ENCODE results near the gene PCYT2. TPM values are rescaled to one million over a fixed set of nuclear protein-coding genes. Genes with fewer than 3 reads are reported as not detected.

PCYT2 gene
- total and polyA plus RNA-seq, 9 of the 15 experiments (the other 6 are each of a cell fraction or from before 2014, with no cell fraction given), result 0.92 to 134 (median 82.5) TPM

DNA sequence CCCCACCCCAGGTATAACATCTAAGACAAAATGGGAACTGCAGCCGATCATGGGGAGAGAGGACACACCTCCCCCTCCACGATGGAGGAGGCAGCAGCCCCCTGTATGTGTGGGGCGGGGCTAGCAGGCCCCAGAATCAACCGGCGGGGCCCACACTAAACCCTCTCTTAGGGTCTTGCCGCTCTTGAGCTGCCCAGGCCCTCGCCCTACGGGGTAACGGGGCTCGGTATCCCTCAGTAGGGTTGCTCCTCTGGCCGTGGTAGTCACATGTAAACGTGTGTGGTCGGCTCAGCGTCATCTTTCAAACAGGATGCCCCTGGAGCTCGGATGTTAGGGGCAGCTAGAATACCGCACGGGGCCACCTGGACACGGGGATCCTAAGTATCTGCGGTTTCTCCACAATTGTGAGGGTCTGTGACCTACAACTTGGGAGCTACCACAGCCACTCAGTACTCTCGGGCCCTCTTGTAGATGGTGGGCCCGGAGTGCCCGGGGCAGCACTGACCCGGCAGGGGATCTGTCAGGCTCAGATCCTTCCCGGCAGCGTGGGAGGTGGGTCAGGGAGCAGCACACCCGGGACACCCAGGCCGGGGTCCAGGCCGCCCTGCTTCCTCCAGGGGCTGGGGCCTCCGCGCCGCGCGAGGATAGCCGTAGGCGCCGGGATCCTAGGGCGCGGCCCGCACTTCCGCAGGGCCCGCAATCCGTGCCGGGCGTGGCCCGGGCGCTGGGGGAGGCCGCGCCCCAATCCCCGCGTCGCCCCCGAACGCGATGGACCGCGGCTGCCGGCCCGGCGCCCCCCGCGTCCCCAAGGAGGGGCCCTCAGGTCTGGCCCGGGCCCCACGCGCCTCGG, 40.8 kb downstream of the PCYT2 start (continued):
- TF ChIP-seq THAP12 (CRISPR knock-in tag; IDR thresholded peaks at IDR 0.05) (peak; percentile 77; the same call in 1 of the 2 replicates), TGIF2 (CRISPR knock-in tag; IDR thresholded peaks at IDR 0.05) (0 out of 2 replicates have a peak, but pooled peaks have one; percentile 40), ESRRA (IDR thresholded peaks at IDR 0.05; ENCODE audit: borderline replicate concordance, low read depth) (0 out of 2 replicates have a peak, but pooled peaks have one; percentile 12), ZNF696 (CRISPR knock-in tag; conservative IDR thresholded peaks at IDR 0.05) (no peak), ZNF445 (CRISPR knock-in tag; IDR thresholded peaks at IDR 0.05; ENCODE audit: low read depth) (no peak), ZNF41 (CRISPR knock-in tag; conservative IDR thresholded peaks at IDR 0.05) (no peak), GABPA (tag; conservative IDR thresholded peaks at IDR 0.05; ENCODE audit: low read depth) (no peak), MNT (conservative IDR thresholded peaks at IDR 0.05) (no peak), PHF20 (IDR thresholded peaks at IDR 0.05; ENCODE audit: partially characterized antibody) (no peak), SMARCE1 (IDR thresholded peaks at IDR 0.05) (no peak), SREBF2 (CRISPR knock-in tag; IDR thresholded peaks at IDR 0.05) (no peak), FOXA3 (CRISPR knock-in tag; conservative IDR thresholded peaks at IDR 0.05 in 1 of 2, IDR thresholded peaks at IDR 0.05 in 1 of 2) (no peak), FOXP4 (CRISPR knock-in tag; IDR thresholded peaks at IDR 0.05; ENCODE audit: borderline replicate concordance) (0 out of 2 replicates have a peak, but pooled peaks have one; percentile 17), CCAR2 (IDR thresholded peaks at IDR 0.05; ENCODE audit: low read depth, low read length) (no peak), ZNF12 (CRISPR knock-in tag; IDR thresholded peaks at IDR 0.05) (no peak), HNRNPLL (IDR thresholded peaks at IDR 0.05; ENCODE audit: low read depth, low read length, poor library complexity, severe bottlenecking) (no peak), TSC22D4 (tag; IDR thresholded peaks at IDR 0.05) (no peak), GATA2 (CRISPR knock-in tag; IDR thresholded peaks at IDR 0.05) (no peak)
- TF ChIP-seq, protein P1, sequence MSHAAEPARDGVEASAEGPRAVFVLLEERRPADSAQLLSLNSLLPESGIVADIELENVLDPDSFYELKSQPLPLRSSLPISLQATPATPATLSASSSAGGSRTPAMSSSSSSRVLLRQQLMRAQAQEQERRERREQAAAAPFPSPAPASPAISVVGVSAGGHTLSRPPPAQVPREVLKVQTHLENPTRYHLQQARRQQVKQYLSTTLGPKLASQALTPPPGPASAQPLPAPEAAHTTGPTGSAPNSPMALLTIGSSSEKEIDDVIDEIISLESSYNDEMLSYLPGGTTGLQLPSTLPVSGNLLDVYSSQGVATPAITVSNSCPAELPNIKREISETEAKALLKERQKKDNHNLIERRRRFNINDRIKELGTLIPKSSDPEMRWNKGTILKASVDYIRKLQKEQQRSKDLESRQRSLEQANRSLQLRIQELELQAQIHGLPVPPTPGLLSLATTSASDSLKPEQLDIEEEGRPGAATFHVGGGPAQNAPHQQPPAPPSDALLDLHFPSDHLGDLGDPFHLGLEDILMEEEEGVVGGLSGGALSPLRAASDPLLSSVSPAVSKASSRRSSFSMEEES (CRISPR knock-in tag; IDR thresholded peaks at IDR 0.05), result no peak
